SK-N-SH (cell line): ENCODE data around the gene CDC73. TPM values are rescaled to one million over a fixed set of nuclear protein-coding genes. Genes with fewer than 3 reads are reported as not detected.

Experiments used
- CTCF ChIA-PET: fragments of 300-600, 350-600 bp; formaldehyde crosslinking; extraction: SDS; loops from one replicate; lab custom pipeline; 2021; lab: Yijun Ruan, JAX
- POLR2A ChIA-PET: fragments of 350-600 bp; sonication (Branson Sonifier 250); formaldehyde crosslinking; extraction: SDS; loops from one replicate; lab custom pipeline; 2020; ENCODE audit warnings: antibody characterized with exemption, inconsistent platforms; lab: Yijun Ruan, JAX
- DNase-seq: peaks from one replicate; pipeline ENCODE4 v3.0.0; 2012
- H2AFZ ChIP-seq: fragments of 200-600 bp; sonication (generic); 2 replicates; pipeline ENCODE4 v1.8.1; 2016; ENCODE audit warnings: antibody characterized with exemption, mild to moderate bottlenecking, low read depth
- H3F3A ChIP-seq: fragments of 200-600 bp; sonication (generic); replicated peaks from 2 replicates; pipeline ENCODE3; 2016; ENCODE audit warnings: antibody characterized with exemption, mild to moderate bottlenecking; ENCODE audit not compliant: insufficient read depth
- H3K27ac ChIP-seq, 2 experiments: fragments of 200-500 bp in 1 of 2; fragments of 200-600 bp in 1 of 2; sonication (Bioruptor generic) in 1 of 2; sonication (generic), shearing (Covaris generic) in 1 of 2; 2 replicates each; pipeline versions ENCODE4 v1.5.1 to v1.6.1; 2014 to 2016; ENCODE audit warnings: low read depth in 2 of 2, inconsistent platforms in 1 of 2, low read length in 1 of 2, mild to moderate bottlenecking in 1 of 2, mixed read lengths in 1 of 2
- H3K27me3 ChIP-seq: fragments of 200-600 bp; sonication (generic), shearing (Covaris generic); 2 replicates; pipeline ENCODE4 v1.6.1; 2016; ENCODE audit warnings: mixed run types; ENCODE audit not compliant: insufficient read depth
- H3K36me3 ChIP-seq, 2 experiments: fragments of 200-500 bp in 1 of 2; fragments of 200-600 bp in 1 of 2; sonication (Bioruptor generic) in 1 of 2; sonication (generic) in 1 of 2; replicated peaks in 1 of 2; 2 replicates each; pipeline versions ENCODE3 to v1.5.1; 2014 to 2016; ENCODE audit warnings: low read length in 1 of 2, mild to moderate bottlenecking in 1 of 2; ENCODE audit not compliant: insufficient read depth in 2 of 2, control insufficient read depth in 1 of 2
- H3K4me1 ChIP-seq, 2 experiments: fragments of 200-500 bp in 1 of 2; fragments of 200-600 bp in 1 of 2; sonication (Bioruptor generic) in 1 of 2; sonication (generic), shearing (Covaris generic) in 1 of 2; 2 replicates each; pipeline versions ENCODE4 v1.5.1 to v1.6.1; 2014 to 2016; ENCODE audit warnings: low read depth in 1 of 2, low read length in 1 of 2, mixed run types in 1 of 2; ENCODE audit not compliant: insufficient read depth in 2 of 2, control insufficient read depth in 1 of 2
- H3K4me2 ChIP-seq: fragments of 200-600 bp; sonication (generic), shearing (Covaris generic); 2 replicates; pipeline ENCODE4 v1.6.1; 2017; ENCODE audit warnings: mixed run types
- H3K4me3 ChIP-seq, 2 experiments: fragments of 200-500 bp in 1 of 2; fragments of 200-600 bp in 1 of 2; sonication (Bioruptor generic) in 1 of 2; sonication (generic), shearing (Covaris generic) in 1 of 2; 2 replicates each; pipeline versions ENCODE4 v1.5.1 to v1.8.1; 2014 to 2016; ENCODE audit warnings: low read depth in 2 of 2, inconsistent platforms in 1 of 2, low read length in 1 of 2, mild to moderate bottlenecking in 1 of 2, mixed read lengths in 1 of 2, moderate library complexity in 1 of 2
- H3K79me2 ChIP-seq: fragments of 200-600 bp; sonication (generic); 2 replicates; pipeline ENCODE4 v1.8.1; 2017; ENCODE audit warnings: mild to moderate bottlenecking; ENCODE audit not compliant: insufficient read depth
- H3K9ac ChIP-seq: fragments of 200-600 bp; sonication (generic); 2 replicates; pipeline ENCODE4 v1.6.1; 2017; ENCODE audit warnings: mixed run types
- H3K9me2 ChIP-seq: fragments of 200-600 bp; sonication (generic); 2 replicates; pipeline ENCODE4 v1.6.1; 2017; ENCODE audit warnings: mixed run types
- H3K9me3 ChIP-seq: fragments of 200-600 bp; sonication (generic); 2 replicates; pipeline ENCODE4 v1.6.1; 2017; ENCODE audit warnings: mixed run types, mild to moderate bottlenecking, moderate library complexity
- H4K20me1 ChIP-seq: fragments of 200-600 bp; sonication (generic); 2 replicates; pipeline ENCODE4 v1.6.1; 2017; ENCODE audit warnings: mild to moderate bottlenecking, mixed run types; ENCODE audit not compliant: insufficient read depth
- CHD2 ChIP-seq: fragments of 150-350 bp; IDR thresholded peaks from 2 replicates; pipeline ENCODE4 v1.6.1; 2018; ENCODE audit warnings: low read length; ENCODE audit not compliant: partially characterized antibody
- ELF1 ChIP-seq: IDR thresholded peaks from 2 replicates; pipeline ENCODE4 v1.4.0; 2012
- FOSL2 ChIP-seq: IDR thresholded peaks from 2 replicates; pipeline ENCODE4 v1.4.0; 2012; ENCODE audit warnings: low read depth, mild to moderate bottlenecking, moderate library complexity, borderline replicate concordance
- FOXJ3 ChIP-seq: sonication (generic); formaldehyde crosslinking; IDR thresholded peaks from 2 replicates; pipeline ENCODE4 v1.5.1; 2020; ENCODE audit warnings: mild to moderate bottlenecking, missing genetic modification reagents
- GABPA ChIP-seq: IDR thresholded peaks from 2 replicates; pipeline ENCODE4 v1.4.0; 2012; ENCODE audit warnings: low read depth, mild to moderate bottlenecking
- MEF2A ChIP-seq: IDR thresholded peaks from 2 replicates; pipeline ENCODE4 v1.4.0; 2012; ENCODE audit warnings: low read depth, borderline replicate concordance
- SIN3A ChIP-seq: IDR thresholded peaks from 2 replicates; pipeline ENCODE4 v1.6.1; 2012; ENCODE audit warnings: low read depth, mild to moderate bottlenecking, low read length, moderate library complexity, borderline replicate concordance
- SMC3 ChIP-seq: IDR thresholded peaks from 2 replicates; pipeline ENCODE4 v1.6.1; 2012; ENCODE audit warnings: low read depth, low read length, improper control_type of control experiment
- TAF1 ChIP-seq: IDR thresholded peaks from 2 replicates; pipeline ENCODE4 v1.6.1; 2012; ENCODE audit warnings: low read depth, mild to moderate bottlenecking, low read length, moderate library complexity, borderline replicate concordance
- TCF12 ChIP-seq: IDR thresholded peaks from 2 replicates; pipeline ENCODE4 v1.4.0; 2012
- TEAD4 ChIP-seq: IDR thresholded peaks from 2 replicates; pipeline ENCODE4 v1.4.0; 2012; ENCODE audit warnings: mild to moderate bottlenecking, borderline replicate concordance; ENCODE audit not compliant: insufficient read depth
- WGBS: methylation state at CpG from one replicate; pipeline ENCODE4 v1.1.6; 2017; ENCODE audit warnings: low lambda C conversion rate; 5-methylcytosine and 5-hydroxymethylcytosine counted together
- polyA plus RNA-seq, 3 experiments: library from polyadenylated mRNA; depleted of rRNA; stranded (reverse); fragments of >200 nt; gene quantifications; 2 replicates each; pipeline ENCODE4 v1.2.3, GENCODE V29; 2012
- TF ChIP-seq, protein P1 (sequence below): fragments of 150-350 bp; IDR thresholded peaks from 2 replicates; pipeline ENCODE4 v1.6.1; 2017; ENCODE audit warnings: antibody characterized with exemption, low read length, low read depth, borderline replicate concordance
- TF ChIP-seq, protein P2 (sequence below): IDR thresholded peaks from 2 replicates; pipeline ENCODE4; 2012
- TF ChIP-seq, protein P3 (sequence below): fragments of 200-600 bp; sonication (generic); IDR thresholded peaks from 2 replicates; pipeline ENCODE4 v1.6.1; 2017; ENCODE audit warnings: antibody characterized with exemption, mild to moderate bottlenecking, moderate library complexity
- TF ChIP-seq, protein P4 (sequence below): IDR thresholded peaks from 2 replicates; pipeline ENCODE4 v1.4.0; 2012; ENCODE audit warnings: low read depth, borderline replicate concordance

CDC73 gene
- polyA plus RNA-seq, 1 of the 3 experiments (the other 2 are of a cell fraction) = 13.4 TPM

DNA sequence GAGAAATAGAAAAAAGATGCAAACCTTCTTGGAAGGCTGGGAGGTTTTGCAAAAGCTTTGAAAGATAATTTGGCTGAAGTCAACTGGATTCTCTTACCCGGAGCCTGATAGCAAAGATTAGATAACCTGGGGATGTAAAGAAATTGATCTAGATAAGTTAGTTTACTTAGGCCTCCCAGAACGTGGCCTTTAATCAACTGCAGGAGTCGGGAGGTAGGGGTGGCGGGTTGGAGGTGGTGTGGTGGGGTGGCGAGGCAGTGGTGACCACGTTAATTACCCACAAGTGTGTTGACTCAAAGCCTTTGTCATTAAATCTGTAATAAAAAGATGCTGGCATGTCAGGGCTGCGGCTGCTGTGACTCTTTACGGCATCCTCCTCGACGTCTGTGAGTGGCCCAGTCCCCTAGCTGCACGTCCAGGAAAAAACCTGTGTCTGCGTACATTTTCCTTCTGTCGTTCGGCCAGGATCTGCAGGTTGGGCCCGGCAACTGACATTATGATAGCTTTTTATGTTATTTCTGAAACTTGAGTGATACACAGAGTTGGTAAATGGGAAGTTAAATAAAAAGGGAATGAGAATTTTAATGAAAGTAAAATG lies 115.6 kb downstream of the CDC73 start:
- H3K36me3 ChIP-seq = peaks cover 42 to 59% of the 10 kb centered on the region in 2 experiments
- H3K4me3 ChIP-seq = no peak overlapping the region
- WGBS = 98% methylated on average over 15 of the region's 15 CpGs
- ChIA-PET CTCF (interaction anchor here (1.8 kb wide), 1 partner anchor 22 kb away, joined by 4 read pairs; no protein-coding TSS in a partner anchor), POLR2A (no interaction called here)
- 0 out of 2 replicates have a peak, but pooled peaks cover 2% of the 10 kb centered on the region for H3K79me2 ChIP-seq
- H3K27ac ChIP-seq = no peak overlapping the region
- no peak overlapping the region for H3K4me2 ChIP-seq
- no peaks in the 10 kb centered on the region for H3K27me3 ChIP-seq
- DNase-seq = no peak
- H3K9me2 ChIP-seq = no peaks in the 10 kb centered on the region
- no peaks in the 10 kb centered on the region for H4K20me1 ChIP-seq
- no peak overlapping the region for H3K9ac ChIP-seq
- H2AFZ ChIP-seq = no peak overlapping the region
- no peak for TF ChIP-seq TCF12
- no peak for TF ChIP-seq TAF1
- TF ChIP-seq GABPA = no peak
- no peak for TF ChIP-seq MEF2A
- H3K4me1 ChIP-seq = no peaks in the 10 kb centered on the region
- no peaks in the 10 kb centered on the region for H3K9me3 ChIP-seq
- H3F3A ChIP-seq = no peaks in the 10 kb centered on the region

DNA sequence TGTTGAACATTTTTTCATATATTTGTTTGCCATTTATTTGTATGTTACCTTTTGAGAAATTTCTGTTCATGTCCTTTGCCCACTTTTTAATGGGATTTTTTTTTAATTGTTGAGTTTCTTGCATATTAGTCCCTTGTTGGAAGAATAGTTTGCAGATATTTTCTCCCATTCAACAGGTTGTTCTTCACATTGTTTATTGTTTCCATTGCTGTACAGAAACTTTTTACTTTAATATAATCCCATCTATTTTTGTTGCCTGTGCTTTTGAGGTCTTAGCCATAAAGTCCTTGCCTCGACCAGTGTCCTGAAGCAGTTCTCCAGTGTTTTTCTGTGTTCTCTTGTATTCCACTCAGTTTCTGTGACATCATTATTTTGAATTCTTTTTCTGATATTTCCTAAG lies 118.8 kb downstream of the CDC73 start:
- no peaks in the 10 kb centered on the region for H3K27me3 ChIP-seq
- TF ChIP-seq TCF12 (no peak), ELF1 (no peak), FOSL2 (no peak), SMC3 (no peak)
- TF ChIP-seq, protein P1, sequence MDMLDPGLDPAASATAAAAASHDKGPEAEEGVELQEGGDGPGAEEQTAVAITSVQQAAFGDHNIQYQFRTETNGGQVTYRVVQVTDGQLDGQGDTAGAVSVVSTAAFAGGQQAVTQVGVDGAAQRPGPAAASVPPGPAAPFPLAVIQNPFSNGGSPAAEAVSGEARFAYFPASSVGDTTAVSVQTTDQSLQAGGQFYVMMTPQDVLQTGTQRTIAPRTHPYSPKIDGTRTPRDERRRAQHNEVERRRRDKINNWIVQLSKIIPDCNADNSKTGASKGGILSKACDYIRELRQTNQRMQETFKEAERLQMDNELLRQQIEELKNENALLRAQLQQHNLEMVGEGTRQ = no peak
- TF ChIP-seq, all 33 proteins: peak for 0
- Histone ChIP-seq H3K9me3 (no peaks in the 10 kb centered on the region), H3K36me3 (peaks cover 25 to 39% of the 10 kb centered on the region in 2 experiments), H3K27ac (no peak overlapping the region), H3K9me2 (no peaks in the 10 kb centered on the region), H3K79me2 (0 out of 2 replicates have a peak, but pooled peaks cover 2% of the 10 kb centered on the region), H3K4me1 (no peaks in the 10 kb centered on the region), H2AFZ (no peak overlapping the region), H3F3A (no peaks in the 10 kb centered on the region), H3K4me3 (no peak overlapping the region), H4K20me1 (no peaks in the 10 kb centered on the region), H3K4me2 (no peak overlapping the region), H3K9ac (no peak overlapping the region)
- CTCF ChIA-PET = no interaction called here
- 85% methylated on average over 1 of the region's 1 CpG for WGBS
- no peak for DNase-seq
- POLR2A ChIA-PET = no interaction called here

DNA sequence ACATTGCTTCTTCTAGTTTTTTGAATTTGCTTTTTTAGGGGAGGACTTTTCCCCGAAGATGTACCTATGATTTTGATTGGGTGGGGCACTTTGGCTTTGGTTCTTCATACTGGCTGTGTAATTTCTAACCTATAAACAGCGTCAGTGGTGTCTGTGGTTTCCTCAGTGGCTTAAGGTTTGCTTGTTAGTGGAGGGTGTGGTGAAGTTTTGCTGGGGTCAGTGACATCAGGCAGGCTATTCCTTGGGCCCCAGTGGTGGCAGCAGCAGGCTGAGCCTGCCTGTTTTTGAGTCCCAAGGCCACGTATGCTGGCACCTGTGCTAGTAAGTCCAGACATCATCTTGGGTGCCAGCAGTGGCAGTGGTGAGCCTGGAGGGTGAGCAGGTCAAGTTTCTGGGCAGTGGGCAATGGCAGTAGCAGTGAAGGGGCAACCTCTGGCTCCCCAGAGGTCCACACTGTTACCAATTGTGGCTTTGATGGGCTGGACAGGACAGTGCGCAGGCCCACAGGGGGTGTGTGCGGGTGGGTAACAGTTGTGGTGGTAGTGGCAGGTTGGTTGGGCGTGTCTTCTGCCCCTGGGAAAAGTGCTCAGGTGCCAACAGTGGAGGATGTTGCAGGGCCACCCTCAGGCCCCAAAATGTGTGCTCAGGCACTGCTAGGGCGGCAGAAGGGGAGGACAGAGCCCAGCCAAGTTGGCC lies 119.4 kb downstream of the CDC73 start:
- WGBS = 99% methylated on average over 6 of the region's 7 CpGs
- Histone ChIP-seq H3K4me2 (no peak overlapping the region), H2AFZ (no peak overlapping the region), H3K36me3 (peaks cover 19 to 37% of the 10 kb centered on the region in 2 experiments), H3K9me3 (no peaks in the 10 kb centered on the region), H3F3A (no peaks in the 10 kb centered on the region), H3K9ac (no peak overlapping the region), H3K79me2 (0 out of 2 replicates have a peak, but pooled peaks cover 2% of the 10 kb centered on the region), H3K4me3 (no peak overlapping the region), H4K20me1 (no peaks in the 10 kb centered on the region), H3K4me1 (no peaks in the 10 kb centered on the region), H3K27me3 (no peaks in the 10 kb centered on the region), H3K9me2 (no peaks in the 10 kb centered on the region), H3K27ac (no peak overlapping the region)
- DNase-seq = no peak
- POLR2A ChIA-PET = no interaction called here
- CTCF ChIA-PET = no interaction called here
- TF ChIP-seq CHD2 = no peak
- TF ChIP-seq, protein P2, sequence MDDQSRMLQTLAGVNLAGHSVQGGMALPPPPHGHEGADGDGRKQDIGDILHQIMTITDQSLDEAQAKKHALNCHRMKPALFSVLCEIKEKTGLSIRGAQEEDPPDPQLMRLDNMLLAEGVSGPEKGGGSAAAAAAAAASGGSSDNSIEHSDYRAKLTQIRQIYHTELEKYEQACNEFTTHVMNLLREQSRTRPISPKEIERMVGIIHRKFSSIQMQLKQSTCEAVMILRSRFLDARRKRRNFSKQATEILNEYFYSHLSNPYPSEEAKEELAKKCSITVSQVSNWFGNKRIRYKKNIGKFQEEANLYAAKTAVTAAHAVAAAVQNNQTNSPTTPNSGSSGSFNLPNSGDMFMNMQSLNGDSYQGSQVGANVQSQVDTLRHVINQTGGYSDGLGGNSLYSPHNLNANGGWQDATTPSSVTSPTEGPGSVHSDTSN = no peak
- TF ChIP-seq, protein P3, sequence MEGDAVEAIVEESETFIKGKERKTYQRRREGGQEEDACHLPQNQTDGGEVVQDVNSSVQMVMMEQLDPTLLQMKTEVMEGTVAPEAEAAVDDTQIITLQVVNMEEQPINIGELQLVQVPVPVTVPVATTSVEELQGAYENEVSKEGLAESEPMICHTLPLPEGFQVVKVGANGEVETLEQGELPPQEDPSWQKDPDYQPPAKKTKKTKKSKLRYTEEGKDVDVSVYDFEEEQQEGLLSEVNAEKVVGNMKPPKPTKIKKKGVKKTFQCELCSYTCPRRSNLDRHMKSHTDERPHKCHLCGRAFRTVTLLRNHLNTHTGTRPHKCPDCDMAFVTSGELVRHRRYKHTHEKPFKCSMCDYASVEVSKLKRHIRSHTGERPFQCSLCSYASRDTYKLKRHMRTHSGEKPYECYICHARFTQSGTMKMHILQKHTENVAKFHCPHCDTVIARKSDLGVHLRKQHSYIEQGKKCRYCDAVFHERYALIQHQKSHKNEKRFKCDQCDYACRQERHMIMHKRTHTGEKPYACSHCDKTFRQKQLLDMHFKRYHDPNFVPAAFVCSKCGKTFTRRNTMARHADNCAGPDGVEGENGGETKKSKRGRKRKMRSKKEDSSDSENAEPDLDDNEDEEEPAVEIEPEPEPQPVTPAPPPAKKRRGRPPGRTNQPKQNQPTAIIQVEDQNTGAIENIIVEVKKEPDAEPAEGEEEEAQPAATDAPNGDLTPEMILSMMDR = no peak
- TF ChIP-seq FOXJ3 = no peak
- TF ChIP-seq, protein P4, sequence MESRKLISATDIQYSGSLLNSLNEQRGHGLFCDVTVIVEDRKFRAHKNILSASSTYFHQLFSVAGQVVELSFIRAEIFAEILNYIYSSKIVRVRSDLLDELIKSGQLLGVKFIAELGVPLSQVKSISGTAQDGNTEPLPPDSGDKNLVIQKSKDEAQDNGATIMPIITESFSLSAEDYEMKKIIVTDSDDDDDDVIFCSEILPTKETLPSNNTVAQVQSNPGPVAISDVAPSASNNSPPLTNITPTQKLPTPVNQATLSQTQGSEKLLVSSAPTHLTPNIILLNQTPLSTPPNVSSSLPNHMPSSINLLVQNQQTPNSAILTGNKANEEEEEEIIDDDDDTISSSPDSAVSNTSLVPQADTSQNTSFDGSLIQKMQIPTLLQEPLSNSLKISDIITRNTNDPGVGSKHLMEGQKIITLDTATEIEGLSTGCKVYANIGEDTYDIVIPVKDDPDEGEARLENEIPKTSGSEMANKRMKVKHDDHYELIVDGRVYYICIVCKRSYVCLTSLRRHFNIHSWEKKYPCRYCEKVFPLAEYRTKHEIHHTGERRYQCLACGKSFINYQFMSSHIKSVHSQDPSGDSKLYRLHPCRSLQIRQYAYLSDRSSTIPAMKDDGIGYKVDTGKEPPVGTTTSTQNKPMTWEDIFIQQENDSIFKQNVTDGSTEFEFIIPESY = no peak
- TF ChIP-seq ELF1 = no peak
- TF ChIP-seq TEAD4 = no peak
- no peak for TF ChIP-seq SIN3A
